ENCODE measurements around the gene UBE2E3. TPM values are rescaled to one million over a fixed set of nuclear protein-coding genes. Genes with fewer than 3 reads are reported as not detected.

Gene UBE2E3
- total and polyA plus RNA-seq, 2 of the 13 experiments (the other 11 are each of a cell fraction or from before 2014, with no cell fraction given): 45.7 to 92.6 TPM

- no peak for TF ChIP-seq ZNF280D (CRISPR knock-in tag; IDR thresholded peaks at IDR 0.05)
Observed at GRCh38 chr2:180987146-180987545, 6.7 kb downstream of the UBE2E3 start (continued).

GRCh38 chr2:180990337-180990736, 9.9 kb downstream of the UBE2E3 start:
- ChIA-PET CTCF (ENCODE audit: low intra/inter-chr PET ratio, low total read pairs) (no interaction called here), POLR2A (no interaction called here)
- FAIRE-seq (no peak), ATAC-seq (no peak), DNase-seq (ENCODE audit: low spot score) (no peak)
- Histone ChIP-seq H3K27me3 (ENCODE audit: control insufficient read depth in 1 of 2, insufficient read depth in 2 of 2, low read length in 2 of 2) (no peaks in the 10 kb centered on the region), H3K9me3 (ENCODE audit: low read length) (no peaks in the 10 kb centered on the region), H3K9ac (ENCODE audit: insufficient read depth, low read depth, low read length) (no peak overlapping the region), H3K4me1 (ENCODE audit: insufficient read depth, low read length) (peaks cover 30% of the 10 kb centered on the region), H2AFZ (ENCODE audit: low read length) (no peak overlapping the region), H3K36me3 (replicated peaks in 1 of 2; ENCODE audit: control insufficient read depth in 1 of 2, insufficient read depth in 2 of 2, low read length in 2 of 2) (peaks cover 0 to 3% of the 10 kb centered on the region in 2 experiments; a peak in 2 of 5 replicates), H4K20me1 (ENCODE audit: insufficient read depth, low read length) (no peaks in the 10 kb centered on the region), H3K4me3 (replicated peaks in 1 of 3; ENCODE audit: insufficient read depth in 1 of 3, low read depth in 2 of 3, low read length in 3 of 3) (no peak overlapping the region), H3K4me2 (ENCODE audit: low read depth, low read length) (no peak overlapping the region), H3K79me2 (ENCODE audit: insufficient read depth, low read length) (peaks cover 39% of the 10 kb centered on the region), H3K27ac (ENCODE audit: extremely low read length, insufficient read depth, low read length) (no peak overlapping the region)
- TF ChIP-seq FOXK2 (IDR thresholded peaks at IDR 0.05) (no peak), RFX5 (IDR thresholded peaks at IDR 0.05; ENCODE audit: low read depth, low read length) (no peak), SMARCC2 (IDR thresholded peaks at IDR 0.05) (no peak), GTF3A (CRISPR knock-in tag; conservative IDR thresholded peaks at IDR 0.05) (no peak), ZNF816 (CRISPR knock-in tag; IDR thresholded peaks at IDR 0.05; ENCODE audit: borderline replicate concordance) (no peak), CREB1 (IDR thresholded peaks at IDR 0.05) (no peak), CREB1 (CRISPR knock-in tag; IDR thresholded peaks at IDR 0.05) (no peak), BRCA1 (CRISPR knock-in tag; IDR thresholded peaks at IDR 0.05) (no peak), NFE2L1 (CRISPR knock-in tag; IDR thresholded peaks at IDR 0.05; ENCODE audit: borderline replicate concordance) (no peak), ZNF337 (CRISPR knock-in tag; IDR thresholded peaks at IDR 0.05; ENCODE audit: borderline replicate concordance, low read depth) (no peak), ZBTB43 (CRISPR knock-in tag; conservative IDR thresholded peaks at IDR 0.05) (no peak), SMAD3 (CRISPR knock-in tag; IDR thresholded peaks at IDR 0.05) (no peak), ZNF75D (CRISPR knock-in tag; IDR thresholded peaks at IDR 0.05; ENCODE audit: borderline replicate concordance) (no peak), PITX1 (CRISPR knock-in tag; IDR thresholded peaks at IDR 0.05) (no peak), ZNF781 (CRISPR knock-in tag; IDR thresholded peaks at IDR 0.05; ENCODE audit: borderline replicate concordance, not compliant biosample characterization) (no peak), REXO4 (CRISPR knock-in tag; IDR thresholded peaks at IDR 0.05; ENCODE audit: borderline replicate concordance) (no peak), WIZ (CRISPR knock-in tag; IDR thresholded peaks at IDR 0.05) (no peak), ZNF678 (CRISPR knock-in tag; IDR thresholded peaks at IDR 0.05) (no peak)
- WGBS (ENCODE audit: low lambda C conversion rate): 90% methylated on average over 3 of the region's 3 CpGs
- intact Hi-C loops (cut with micrococcal nuclease; ENCODE audit: unreplicated experiment): no loop called here
- no TSS peak for BruUV-seq (replicated peaks)
- in situ Hi-C loops (cut with HindIII; ENCODE audit: extremely low pct_ligation_motif_present, low pct_unique_long_range_greater_than_20kb): no loop called here
